Hepatocyte (in vitro differentiated cells): ENCODE data around the gene PFN3.

Source experiments
- CTCF ChIP-seq: fragments of 200-600 bp; sonication (generic); IDR thresholded peaks from 2 replicates; pipeline ENCODE4 v1.5.1; 2016; ENCODE audit warnings: antibody characterized with exemption, mild to moderate bottlenecking; ENCODE audit not compliant: poor library complexity
- EZH2 ChIP-seq: fragments of 200-600 bp; sonication (generic); IDR thresholded peaks from 2 replicates; pipeline ENCODE4 v1.6.1; 2016; ENCODE audit warnings: antibody characterized with exemption, mild to moderate bottlenecking, borderline replicate concordance

- TF ChIP-seq CTCF (no peak), EZH2 (no peak)
Observed at GRCh38 chr5:177393990-177394389, 6.5 kb downstream of the PFN3 start.
